ENCODE measurements around the gene LEKR1. TPM values are rescaled to one million over a fixed set of nuclear protein-coding genes. Genes with fewer than 3 reads are reported as not detected.

LEKR1 gene
- total RNA-seq, 2 experiments from 2014 or later: 1.4 to 1.6 TPM

GRCh38 chr3:156987946-156988345, 161.8 kb downstream of the LEKR1 start:
- H3K4me1 Mint-ChIP-seq: no peaks in the 10 kb centered on the region
- no peak overlapping the region for H3K27ac Mint-ChIP-seq
- no peaks in the 10 kb centered on the region for H3K36me3 Mint-ChIP-seq (ENCODE audit: low read depth)
- H3K27me3 Mint-ChIP-seq: peaks cover 5% of the 10 kb centered on the region
- no peaks in the 10 kb centered on the region for H3K9me3 Mint-ChIP-seq
- CTCF ChIA-PET: no interaction called here
- DNase-seq: no peak
- no peak overlapping the region for H3K4me3 Mint-ChIP-seq
- POLR2A ChIA-PET: no interaction called here

GRCh38 chr3:156997351-156997750, 171.2 kb downstream of the LEKR1 start:
- no peaks in the 10 kb centered on the region for H3K9me3 Mint-ChIP-seq
- H3K4me1 Mint-ChIP-seq: no peaks in the 10 kb centered on the region
- no peak overlapping the region for H3K27ac Mint-ChIP-seq
- no peak for DNase-seq
- no peaks in the 10 kb centered on the region for H3K36me3 Mint-ChIP-seq (ENCODE audit: low read depth)
- H3K27me3 Mint-ChIP-seq: peaks cover 8% of the 10 kb centered on the region
- POLR2A ChIA-PET: no interaction called here
- CTCF ChIA-PET: no interaction called here
- no peak overlapping the region for H3K4me3 Mint-ChIP-seq

- no peak overlapping the region for H3K27ac Mint-ChIP-seq
- ChIA-PET POLR2A (no interaction called here), CTCF (no interaction called here)
- DNase-seq: no peak
- no peaks in the 10 kb centered on the region for H3K36me3 Mint-ChIP-seq (ENCODE audit: low read depth)
- H3K4me1 Mint-ChIP-seq: no peaks in the 10 kb centered on the region
- H3K9me3 Mint-ChIP-seq: no peaks in the 10 kb centered on the region
- no peak overlapping the region for H3K4me3 Mint-ChIP-seq
- H3K27me3 Mint-ChIP-seq: peaks cover 12% of the 10 kb centered on the region
These were observed 175.2 kb downstream of the LEKR1 start for GRCh38 chr3:157001221-157001957.

GRCh38 chr3:157021679-157022078, 195.5 kb downstream of the LEKR1 start:
- Mint-ChIP-seq H3K27ac (no peak overlapping the region), H3K36me3 (ENCODE audit: low read depth) (no peaks in the 10 kb centered on the region), H3K4me3 (no peak overlapping the region), H3K4me1 (peaks cover 5% of the 10 kb centered on the region), H3K9me3 (no peaks in the 10 kb centered on the region), H3K27me3 (no peaks in the 10 kb centered on the region)
- DNase-seq: no peak
- ChIA-PET POLR2A (no interaction called here), CTCF (no interaction called here)

- Mint-ChIP-seq H3K36me3 (ENCODE audit: low read depth) (no peaks in the 10 kb centered on the region), H3K27ac (no peak overlapping the region), H3K4me3 (no peak overlapping the region), H3K9me3 (no peaks in the 10 kb centered on the region), H3K4me1 (peaks cover 7% of the 10 kb centered on the region), H3K27me3 (peaks cover 2% of the 10 kb centered on the region)
- CTCF ChIA-PET: no interaction called here
- POLR2A ChIA-PET: no interaction called here
- DNase-seq: no peak
These were observed 197.1 kb downstream of the LEKR1 start for GRCh38 chr3:157023226-157023625.

- H3K9me3 Mint-ChIP-seq: no peaks in the 10 kb centered on the region
- H3K27ac Mint-ChIP-seq: no peak overlapping the region
- peaks cover 3% of the 10 kb centered on the region for H3K27me3 Mint-ChIP-seq
- peaks cover 8% of the 10 kb centered on the region for H3K4me1 Mint-ChIP-seq
- CTCF ChIA-PET: no interaction called here
- H3K4me3 Mint-ChIP-seq: no peak overlapping the region
- DNase-seq: no peak
- POLR2A ChIA-PET: interaction anchor here (0.6 kb wide), 3 partner anchors 19 to 522 kb away, joined by 3 to 4 read pairs (median 3); no protein-coding TSS in a partner anchor
- no peaks in the 10 kb centered on the region for H3K36me3 Mint-ChIP-seq (ENCODE audit: low read depth)
These were observed 199.9 kb downstream of the LEKR1 start for GRCh38 chr3:157026091-157026490.

- POLR2A ChIA-PET: no interaction called here
- CTCF ChIA-PET: no interaction called here
- DNase-seq: no peak
- no peaks in the 10 kb centered on the region for H3K9me3 Mint-ChIP-seq
- H3K4me3 Mint-ChIP-seq: no peak overlapping the region
- H3K27me3 Mint-ChIP-seq: peaks cover 3% of the 10 kb centered on the region
- H3K4me1 Mint-ChIP-seq: peaks cover 10% of the 10 kb centered on the region
- H3K36me3 Mint-ChIP-seq (ENCODE audit: low read depth): no peaks in the 10 kb centered on the region
- no peak overlapping the region for H3K27ac Mint-ChIP-seq
These were observed 201.9 kb downstream of the LEKR1 start for GRCh38 chr3:157027861-157028745.

GRCh38 chr3:157029365-157029790, 203.2 kb downstream of the LEKR1 start:
- Mint-ChIP-seq H3K4me3 (no peak overlapping the region), H3K36me3 (ENCODE audit: low read depth) (no peaks in the 10 kb centered on the region), H3K27ac (no peak overlapping the region), H3K27me3 (peaks cover 3% of the 10 kb centered on the region), H3K4me1 (peaks cover 14% of the 10 kb centered on the region), H3K9me3 (no peaks in the 10 kb centered on the region)
- DNase-seq: no peak
- POLR2A ChIA-PET: no interaction called here
- CTCF ChIA-PET: no interaction called here

- H3K4me3 Mint-ChIP-seq: no peak overlapping the region
- H3K27ac Mint-ChIP-seq: no peak overlapping the region
- no peak for DNase-seq
- ChIA-PET CTCF (no interaction called here), POLR2A (no interaction called here)
- no peaks in the 10 kb centered on the region for H3K36me3 Mint-ChIP-seq (ENCODE audit: low read depth)
- H3K4me1 Mint-ChIP-seq: peaks cover 14% of the 10 kb centered on the region
- H3K27me3 Mint-ChIP-seq: peaks cover 3% of the 10 kb centered on the region
- H3K9me3 Mint-ChIP-seq: no peaks in the 10 kb centered on the region
These were observed 204.6 kb downstream of the LEKR1 start for GRCh38 chr3:157030712-157031111.

- H3K4me1 Mint-ChIP-seq: peaks cover 13% of the 10 kb centered on the region
- no peaks in the 10 kb centered on the region for H3K36me3 Mint-ChIP-seq (ENCODE audit: low read depth)
- ChIA-PET CTCF (no interaction called here), POLR2A (no interaction called here)
- no peak overlapping the region for H3K4me3 Mint-ChIP-seq
- no peaks in the 10 kb centered on the region for H3K9me3 Mint-ChIP-seq
- peaks cover 15% of the 10 kb centered on the region for H3K27me3 Mint-ChIP-seq
- DNase-seq: no peak
- H3K27ac Mint-ChIP-seq: no peak overlapping the region
These were observed 206.8 kb downstream of the LEKR1 start for GRCh38 chr3:157033001-157033400.

GRCh38 chr3:157040456-157040855, 214.3 kb downstream of the LEKR1 start:
- no peak for DNase-seq
- H3K36me3 Mint-ChIP-seq (ENCODE audit: low read depth): no peaks in the 10 kb centered on the region
- no peak overlapping the region for H3K4me3 Mint-ChIP-seq
- peaks cover under 1% of the 10 kb centered on the region for H3K9me3 Mint-ChIP-seq
- no peak overlapping the region for H3K27ac Mint-ChIP-seq
- H3K27me3 Mint-ChIP-seq: peaks cover 31% of the 10 kb centered on the region
- ChIA-PET POLR2A (no interaction called here), CTCF (interaction anchor here (0.6 kb wide), 1 partner anchor 516 kb away, joined by 3 read pairs; no protein-coding TSS in a partner anchor)
- H3K4me1 Mint-ChIP-seq: no peaks in the 10 kb centered on the region

- no peaks in the 10 kb centered on the region for H3K36me3 Mint-ChIP-seq (ENCODE audit: low read depth)
- no peaks in the 10 kb centered on the region for H3K4me1 Mint-ChIP-seq
- H3K27me3 Mint-ChIP-seq: peaks cover 26% of the 10 kb centered on the region
- ChIA-PET CTCF (no interaction called here), POLR2A (no interaction called here)
- no peak overlapping the region for H3K27ac Mint-ChIP-seq
- H3K4me3 Mint-ChIP-seq: no peak overlapping the region
- H3K9me3 Mint-ChIP-seq: peaks cover 2% of the 10 kb centered on the region
- no peak for DNase-seq
These were observed 216.1 kb downstream of the LEKR1 start for GRCh38 chr3:157042226-157042625.

- POLR2A ChIA-PET: no interaction called here
- no peak for DNase-seq
These were observed 217.6 kb downstream of the LEKR1 start for GRCh38 chr3:157043771-157044170.

More at GRCh38 chr3:157043771-157044170, 217.6 kb downstream of the LEKR1 start:
- CTCF ChIA-PET: interaction anchor here (1.0 kb wide), 1 partner anchor 9 kb away, joined by 3 read pairs; no protein-coding TSS in a partner anchor
- Mint-ChIP-seq H3K36me3 (ENCODE audit: low read depth) (no peaks in the 10 kb centered on the region), H3K27ac (no peak overlapping the region), H3K4me3 (no peak overlapping the region), H3K4me1 (no peaks in the 10 kb centered on the region), H3K9me3 (peaks cover 2% of the 10 kb centered on the region), H3K27me3 (peaks cover 18% of the 10 kb centered on the region)

Measured in activated CD4-positive, alpha-beta memory T cell treated with anti-CD3 and anti-CD28 coated beads, Interleukin-2, amount 10 ng/mL, durations not matched to agents 7 days and 5 days (primary cell).